Measurements from ENCODE around the gene PDE10A. TPM values are rescaled to one million over a fixed set of nuclear protein-coding genes. Genes with fewer than 3 reads are reported as not detected.

PDE10A gene
- total and polyA plus RNA-seq, 7 donors: 1.2 to 33.5 (median 7.4) TPM; not detected in 1

GRCh38 chr6:165458134-165458533 lies 204.9 kb downstream of the PDE10A start:
- Histone ChIP-seq H3K27me3 (no peaks in the 10 kb centered on the region), H3K27ac (no peak overlapping the region), H3K9me3 (no peaks in the 10 kb centered on the region), H3K4me3 (no peak overlapping the region), H3K36me3 (no peaks in the 10 kb centered on the region), H3K4me1 (no peaks in the 10 kb centered on the region)
- DNase-seq: no peak
- WGBS, 2 donors: 71 to 83% methylated on average over 6 of the region's 6 CpGs
- intact Hi-C loops (cut with DNase I): no loop called here
- TF ChIP-seq EP300 (IDR thresholded peaks at IDR 0.05): no peak
- no peak for TF ChIP-seq CTCF (IDR thresholded peaks at IDR 0.05)
- no peak for TF ChIP-seq POLR2A (IDR thresholded peaks at IDR 0.05)
- no peak for TF ChIP-seq POLR2AphosphoS5 (IDR thresholded peaks at IDR 0.05)

- no peak overlapping the region for H3K27ac ChIP-seq
- no peaks in the 10 kb centered on the region for H3K27me3 ChIP-seq
- TF ChIP-seq POLR2A (IDR thresholded peaks at IDR 0.05) (no peak), EP300 (IDR thresholded peaks at IDR 0.05) (no peak), CTCF (IDR thresholded peaks at IDR 0.05) (no peak), POLR2AphosphoS5 (IDR thresholded peaks at IDR 0.05) (no peak)
- H3K36me3 ChIP-seq: no peaks in the 10 kb centered on the region
- no peaks in the 10 kb centered on the region for H3K9me3 ChIP-seq
- 35 to 44% methylated on average over 3 of the region's 3 CpGs for WGBS, 2 donors
- no peak overlapping the region for H3K4me3 ChIP-seq
- H3K4me1 ChIP-seq: no peaks in the 10 kb centered on the region
- intact Hi-C loops (cut with DNase I): no loop called here
- no peak for DNase-seq
Measured at GRCh38 chr6:165456286-165456685, 206.8 kb downstream of the PDE10A start.

- WGBS, 2 donors: 64 to 74% methylated on average over 3 of the region's 3 CpGs
Measured at GRCh38 chr6:165455488-165455887, 207.6 kb downstream of the PDE10A start.

GRCh38 chr6:165453395-165453794 lies 209.6 kb downstream of the PDE10A start:
- no peaks in the 10 kb centered on the region for H3K36me3 ChIP-seq

More at GRCh38 chr6:165455488-165455887, 207.6 kb downstream of the PDE10A start:
- Histone ChIP-seq H3K4me1 (no peaks in the 10 kb centered on the region), H3K4me3 (no peak overlapping the region), H3K27ac (no peak overlapping the region), H3K27me3 (no peaks in the 10 kb centered on the region), H3K36me3 (no peaks in the 10 kb centered on the region), H3K9me3 (no peaks in the 10 kb centered on the region)
- DNase-seq: no peak
- intact Hi-C loops (cut with DNase I): no loop called here
- TF ChIP-seq POLR2A (IDR thresholded peaks at IDR 0.05): no peak
- TF ChIP-seq POLR2AphosphoS5 (IDR thresholded peaks at IDR 0.05): no peak

GRCh38 chr6:165451838-165452237 lies 211.2 kb downstream of the PDE10A start:
- intact Hi-C loops (cut with DNase I): no loop called here
- no peaks in the 10 kb centered on the region for H3K4me1 ChIP-seq
- H3K36me3 ChIP-seq: no peaks in the 10 kb centered on the region
- no peak for DNase-seq
- H3K4me3 ChIP-seq: no peak overlapping the region
- TF ChIP-seq CTCF (IDR thresholded peaks at IDR 0.05) (no peak), POLR2A (IDR thresholded peaks at IDR 0.05) (no peak), POLR2AphosphoS5 (IDR thresholded peaks at IDR 0.05) (no peak), EP300 (IDR thresholded peaks at IDR 0.05) (no peak)
- no peaks in the 10 kb centered on the region for H3K27me3 ChIP-seq
- 89 to 92% methylated on average over 2 of the region's 2 CpGs for WGBS, 2 donors
- no peaks in the 10 kb centered on the region for H3K9me3 ChIP-seq
- H3K27ac ChIP-seq: no peak overlapping the region

More at GRCh38 chr6:165453395-165453794, 209.6 kb downstream of the PDE10A start:
- H3K27ac ChIP-seq: no peak overlapping the region
- 71 to 84% methylated on average over 2 of the region's 2 CpGs for WGBS, 2 donors
- DNase-seq: no peak
- no peak for TF ChIP-seq POLR2AphosphoS5 (IDR thresholded peaks at IDR 0.05)
- TF ChIP-seq CTCF (IDR thresholded peaks at IDR 0.05): no peak
- TF ChIP-seq EP300 (IDR thresholded peaks at IDR 0.05): no peak
- no peak for TF ChIP-seq POLR2A (IDR thresholded peaks at IDR 0.05)
- intact Hi-C loops (cut with DNase I): no loop called here
- no peak overlapping the region for H3K4me3 ChIP-seq
- no peaks in the 10 kb centered on the region for H3K9me3 ChIP-seq
- no peaks in the 10 kb centered on the region for H3K27me3 ChIP-seq
- no peaks in the 10 kb centered on the region for H3K4me1 ChIP-seq

All from sigmoid colon (tissue), 7 donors.